ENCODE measurements around the gene P2RX1.
"Not testable (repeated sequence)": the region's sequence is repeated elsewhere in the genome, so short reads cannot be mapped to it uniquely, and the experiment has no call there.

The P2RX1 gene

DNA sequence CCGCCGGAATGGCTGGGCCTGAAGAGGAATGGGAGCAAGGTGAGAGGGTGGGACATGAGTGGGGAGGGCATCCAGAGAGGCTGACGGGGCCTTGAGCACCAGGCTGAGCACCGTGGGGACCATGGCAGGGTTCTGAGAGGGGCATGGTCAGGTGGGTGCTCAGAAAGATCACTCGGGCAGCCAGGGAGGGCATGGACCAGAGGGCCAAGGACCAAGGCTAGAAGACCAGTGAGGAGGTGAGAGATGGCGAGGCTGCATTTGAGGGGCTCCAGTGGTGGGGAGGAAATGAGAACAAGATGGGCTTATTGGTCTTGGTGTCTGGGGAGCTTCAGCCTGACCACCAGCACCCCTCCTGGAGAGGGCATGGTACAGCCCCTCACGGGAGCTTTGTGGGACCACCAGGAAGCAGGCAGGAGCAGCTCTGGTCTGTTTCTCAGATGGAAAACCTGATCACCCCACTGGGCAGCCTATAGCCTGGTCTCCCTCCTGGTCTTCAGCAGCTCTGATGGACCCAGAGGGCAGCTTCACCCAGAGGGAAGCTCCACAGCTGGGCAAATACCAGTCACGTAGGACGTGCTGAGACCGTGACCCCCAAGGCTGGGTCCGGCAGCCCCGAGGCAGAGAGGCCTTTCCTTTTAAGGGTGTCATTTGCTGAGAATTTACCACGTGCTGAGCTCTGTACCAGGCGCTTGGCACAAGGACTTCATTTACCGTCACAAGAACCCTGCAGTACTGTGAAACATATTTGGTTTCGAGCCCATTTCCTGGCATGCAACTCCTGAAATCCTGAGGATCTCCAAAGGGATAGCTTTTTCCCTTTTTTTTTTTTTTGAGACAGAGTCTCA is 58.8 kb downstream of the P2RX1 start:
- DNase-seq (ENCODE audit: low spot score) = no peak

DNA sequence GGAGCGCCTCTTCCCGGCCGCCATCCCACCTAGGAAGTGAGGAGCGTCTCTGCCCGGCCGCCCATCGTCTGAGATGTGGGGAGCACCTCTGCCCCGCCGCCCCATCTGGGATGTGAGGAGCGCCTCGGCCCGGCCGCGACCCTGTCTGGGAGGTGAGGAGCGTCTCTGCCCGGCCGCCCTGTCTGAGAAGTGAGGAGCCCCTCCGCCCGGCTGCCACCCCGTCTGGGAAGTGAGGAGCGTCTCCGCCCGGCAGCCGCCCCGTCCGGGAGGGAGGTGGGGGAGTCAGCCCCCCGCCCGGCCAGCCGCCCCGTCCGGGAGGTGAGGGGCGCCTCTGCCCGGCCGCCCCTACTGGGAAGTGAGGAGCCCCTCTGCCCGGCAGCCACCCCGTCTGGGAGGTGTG is 62.1 kb downstream of the P2RX1 start:
- not testable (repeated sequence) for DNase-seq (ENCODE audit: low spot score)

DNA sequence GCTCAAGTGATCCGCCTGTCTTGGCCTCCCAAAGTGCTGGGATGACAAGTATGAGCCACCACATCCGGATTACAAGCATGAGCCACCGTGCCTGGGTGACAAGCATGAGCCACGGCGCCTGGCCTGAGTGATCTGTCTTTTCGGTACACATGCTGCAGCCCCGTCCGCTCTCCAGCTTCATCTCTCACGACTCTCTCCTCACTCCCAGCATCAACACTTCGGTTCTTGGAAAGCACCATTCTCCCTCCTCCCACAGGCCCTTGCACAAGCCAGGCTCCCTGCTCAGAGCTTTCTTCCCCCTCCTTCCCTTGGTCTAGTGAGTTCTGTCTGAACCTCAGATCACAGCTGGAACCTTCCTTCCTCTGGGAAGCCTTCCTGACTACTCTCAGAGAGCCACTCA is 63.7 kb downstream of the P2RX1 start:
- DNase-seq (ENCODE audit: low spot score) = no peak

DNA sequence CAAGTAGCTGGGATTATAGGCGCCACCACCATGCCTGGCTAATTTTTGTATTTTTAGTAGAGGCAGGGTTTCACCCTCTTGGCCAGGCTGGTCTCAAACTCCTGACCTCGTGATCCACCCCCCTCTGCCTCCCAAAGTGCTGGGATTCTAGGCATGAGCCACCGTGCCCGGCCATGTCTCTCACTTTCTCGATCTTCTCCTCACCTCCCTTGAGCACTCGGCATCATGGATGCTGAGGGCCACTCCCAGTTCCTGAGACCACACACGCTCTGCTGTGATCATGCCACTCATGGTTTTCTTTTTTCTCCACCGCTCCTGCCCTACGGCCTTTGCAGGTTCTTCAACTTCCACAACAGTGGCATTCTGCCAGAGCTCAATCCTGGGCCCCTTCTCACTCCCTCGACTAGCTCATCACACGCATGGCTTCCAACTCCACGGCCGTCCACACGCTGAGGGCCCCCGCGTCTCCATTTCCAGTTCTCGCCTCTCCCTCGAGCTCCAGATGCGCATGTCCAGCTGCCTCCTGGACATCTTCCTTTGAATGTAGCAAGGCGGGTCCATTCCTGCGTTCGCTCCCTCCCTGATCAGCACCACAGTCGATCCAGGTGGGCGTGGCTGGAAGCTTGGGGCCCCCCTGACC is 64.7 kb downstream of the P2RX1 start:
- no peak for DNase-seq (ENCODE audit: low spot score)

DNA sequence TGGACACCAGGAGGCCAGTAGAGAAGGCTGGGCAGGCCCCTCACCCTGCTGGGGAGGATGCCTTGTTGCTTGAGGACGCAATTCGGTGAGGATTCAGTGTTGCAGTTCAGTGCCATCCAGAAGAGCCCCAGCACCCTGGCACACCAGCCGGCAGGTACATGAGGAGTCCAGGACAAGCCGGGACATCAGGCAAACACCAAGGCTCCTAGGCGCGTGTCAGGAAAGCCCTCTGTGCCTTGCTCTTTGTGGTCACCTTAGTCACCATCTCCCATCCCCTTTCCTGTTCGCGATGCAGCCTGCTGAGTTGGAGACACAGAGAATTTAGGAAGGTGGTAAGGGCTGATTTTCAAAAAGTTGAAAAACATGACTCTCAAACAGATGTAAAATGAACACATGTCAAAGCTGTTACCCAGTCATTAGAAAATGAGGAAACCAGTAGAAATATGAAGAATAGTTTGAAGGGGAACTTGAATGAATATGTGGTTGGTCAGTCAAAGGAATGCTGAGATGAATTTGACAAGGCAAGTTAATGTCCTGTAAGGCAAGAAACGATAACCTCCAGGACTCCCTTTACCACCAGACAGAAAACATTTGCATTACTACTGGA is 67.9 kb downstream of the P2RX1 start:
- DNase-seq (ENCODE audit: low spot score) = no peak

DNA sequence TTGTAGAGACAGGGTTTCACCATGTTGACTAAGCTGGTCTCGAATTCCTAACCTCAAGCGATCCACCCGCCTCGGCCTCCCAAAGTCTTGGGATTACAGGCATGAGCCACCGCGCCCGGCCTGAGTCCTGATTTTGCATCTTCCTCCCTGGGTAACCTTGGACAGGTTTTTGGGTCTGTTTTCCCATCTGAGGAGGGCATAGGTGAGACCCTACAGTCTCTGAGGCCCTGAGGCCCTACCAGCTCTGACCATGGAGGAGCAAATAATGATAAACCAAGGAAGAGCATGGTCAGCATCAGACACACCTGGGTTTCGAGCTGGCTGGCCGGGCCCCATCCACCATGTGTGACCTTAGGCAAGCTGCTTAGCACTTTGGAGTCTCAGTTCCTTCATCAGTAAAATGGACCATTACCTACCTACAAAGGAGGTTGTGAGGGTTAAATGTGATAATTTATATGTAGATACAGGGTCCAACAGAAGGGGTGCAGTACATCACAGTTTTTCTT is 69.0 kb downstream of the P2RX1 start:
- no peak for DNase-seq (ENCODE audit: low spot score)
